Measurements from ENCODE around the gene SGSM2.

SGSM2 gene

GRCh38 chr17:2416010-2416734 lies 78.9 kb downstream of the SGSM2 start:
- DNase-seq (ENCODE audit: low read depth) = no peak
- peak; percentile 93 for TF ChIP-seq CTCF (conservative IDR thresholded peaks at IDR 0.05; ENCODE audit: low read depth, low read length)
- no peak overlapping the region for H3K4me3 ChIP-seq (ENCODE audit: low read length)

GRCh38 chr17:2418572-2418971 lies 81.3 kb downstream of the SGSM2 start:
- TF ChIP-seq CTCF (conservative IDR thresholded peaks at IDR 0.05; ENCODE audit: low read depth, low read length) = no peak
- no peak for DNase-seq (ENCODE audit: low read depth)
- H3K4me3 ChIP-seq (ENCODE audit: low read length) = no peak overlapping the region

GRCh38 chr17:2419486-2419885 lies 82.2 kb downstream of the SGSM2 start:
- no peak for DNase-seq (ENCODE audit: low read depth)
- H3K4me3 ChIP-seq (ENCODE audit: low read length) = no peak overlapping the region
- no peak for TF ChIP-seq CTCF (conservative IDR thresholded peaks at IDR 0.05; ENCODE audit: low read depth, low read length)

- TF ChIP-seq CTCF (conservative IDR thresholded peaks at IDR 0.05; ENCODE audit: low read depth, low read length) = no peak
- H3K4me3 ChIP-seq (ENCODE audit: low read length) = no peak overlapping the region
- no peak for DNase-seq (ENCODE audit: low read depth)
Measured at GRCh38 chr17:2420176-2420575, 82.9 kb downstream of the SGSM2 start.

- TF ChIP-seq CTCF (conservative IDR thresholded peaks at IDR 0.05; ENCODE audit: low read depth, low read length) = peak; percentile 46
- DNase-seq (ENCODE audit: low read depth) = no peak
- H3K4me3 ChIP-seq (ENCODE audit: low read length) = no peak overlapping the region
Measured at GRCh38 chr17:2421315-2422147, 84.2 kb downstream of the SGSM2 start.

- peak; percentile 83 for DNase-seq (ENCODE audit: low read depth)
- no peak for TF ChIP-seq CTCF (conservative IDR thresholded peaks at IDR 0.05; ENCODE audit: low read depth, low read length)
Measured at GRCh38 chr17:2423271-2423670, 86.0 kb downstream of the SGSM2 start.

More at GRCh38 chr17:2423271-2423670, 86.0 kb downstream of the SGSM2 start:
- H3K4me3 ChIP-seq (ENCODE audit: low read length) = no peak overlapping the region

Data from retinal pigment epithelial cell (primary cell).